Right lobe of liver (tissue), 4 donors: Measurements from ENCODE around the gene POC1B.

Experiments
- POLR2A ChIP-seq: fragments of 450-650 bp; IDR thresholded peaks from one replicate; pipeline ENCODE4 v1.6.1; 2017; ENCODE audit warnings: antibody characterized with exemption, mild to moderate bottlenecking
- TF ChIP-seq, protein P1 (sequence below), 4 donors: fragments of 200-600 bp in 3 of 4; fragments of 450-650 bp in 1 of 4; IDR thresholded peaks; one replicate each; pipeline versions ENCODE4 v1.5.1 to v1.8.0; 2016 to 2022; ENCODE audit warnings: antibody characterized with exemption in 4 of 4, mild to moderate bottlenecking in 2 of 4
- donor health status: DM: no; HTN: no; CAD: no.
- donor health status: DM: no; HTN: no; CAD: no.
- donor health status: DM: no; HTN: yes; CAD: no.

DNA sequence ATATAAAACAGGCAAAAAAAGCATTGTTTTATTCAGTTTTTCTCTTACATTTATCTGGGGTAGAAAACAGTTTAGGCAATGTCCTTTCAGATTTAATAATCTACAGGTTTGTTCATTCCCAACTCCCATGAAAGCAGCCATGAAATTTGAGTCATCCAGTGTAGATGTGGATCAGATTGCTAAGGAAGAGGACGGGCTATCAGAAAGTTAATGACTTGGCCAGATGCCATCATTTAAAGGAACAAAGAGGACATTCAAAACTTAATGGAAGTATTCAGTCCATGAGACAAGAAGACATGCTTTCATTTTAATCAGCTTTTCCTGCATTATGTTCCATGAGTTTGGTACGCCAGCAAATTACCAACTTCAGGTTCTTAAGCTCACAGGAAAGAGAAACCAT, 31.1 kb upstream of the POC1B start:
- TF ChIP-seq, protein P1, sequence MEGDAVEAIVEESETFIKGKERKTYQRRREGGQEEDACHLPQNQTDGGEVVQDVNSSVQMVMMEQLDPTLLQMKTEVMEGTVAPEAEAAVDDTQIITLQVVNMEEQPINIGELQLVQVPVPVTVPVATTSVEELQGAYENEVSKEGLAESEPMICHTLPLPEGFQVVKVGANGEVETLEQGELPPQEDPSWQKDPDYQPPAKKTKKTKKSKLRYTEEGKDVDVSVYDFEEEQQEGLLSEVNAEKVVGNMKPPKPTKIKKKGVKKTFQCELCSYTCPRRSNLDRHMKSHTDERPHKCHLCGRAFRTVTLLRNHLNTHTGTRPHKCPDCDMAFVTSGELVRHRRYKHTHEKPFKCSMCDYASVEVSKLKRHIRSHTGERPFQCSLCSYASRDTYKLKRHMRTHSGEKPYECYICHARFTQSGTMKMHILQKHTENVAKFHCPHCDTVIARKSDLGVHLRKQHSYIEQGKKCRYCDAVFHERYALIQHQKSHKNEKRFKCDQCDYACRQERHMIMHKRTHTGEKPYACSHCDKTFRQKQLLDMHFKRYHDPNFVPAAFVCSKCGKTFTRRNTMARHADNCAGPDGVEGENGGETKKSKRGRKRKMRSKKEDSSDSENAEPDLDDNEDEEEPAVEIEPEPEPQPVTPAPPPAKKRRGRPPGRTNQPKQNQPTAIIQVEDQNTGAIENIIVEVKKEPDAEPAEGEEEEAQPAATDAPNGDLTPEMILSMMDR (IDR thresholded peaks at IDR 0.05): no peak
- TF ChIP-seq POLR2A: no peak
